ENCODE measurements around the gene LIG1.

LIG1 gene

GRCh38 chr19:48169939-48170803, at the start of gene LIG1, which contains the start of gene ZSWIM9:
Gene LIG1, minus strand, starts transcription at chr19:48170344. Its CDS starts 4,778 bp downstream, at chr19:48165566.
Gene ZSWIM9, plus strand, starts transcription at chr19:48170680. Its CDS starts 1,123 bp downstream, at chr19:48171803.
- DNase-seq: peak; percentile 96

DNA sequence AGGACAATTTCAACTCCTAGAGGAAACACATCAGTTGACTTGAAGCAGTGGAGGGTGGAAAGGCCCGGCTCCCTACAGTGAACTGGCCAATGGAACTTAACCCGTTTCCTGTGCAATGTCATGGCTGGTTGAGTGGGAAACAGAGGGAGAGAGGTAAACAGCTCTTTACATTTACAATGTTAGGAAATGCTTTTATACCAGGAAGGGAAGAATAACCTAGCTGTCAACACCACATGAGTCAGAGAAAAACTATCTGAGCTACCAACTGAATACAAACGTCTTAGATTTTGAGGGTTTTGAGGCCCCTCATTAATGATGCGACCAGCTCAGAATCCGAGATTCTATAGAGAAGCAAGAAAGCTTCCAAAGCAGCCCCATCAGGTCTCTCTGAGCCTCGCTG, 48.9 kb upstream of the LIG1 start:
- DNase-seq: no peak

GRCh38 chr19:48216933-48217332, 46.8 kb upstream of the LIG1 start:
- no peak for DNase-seq

DNA sequence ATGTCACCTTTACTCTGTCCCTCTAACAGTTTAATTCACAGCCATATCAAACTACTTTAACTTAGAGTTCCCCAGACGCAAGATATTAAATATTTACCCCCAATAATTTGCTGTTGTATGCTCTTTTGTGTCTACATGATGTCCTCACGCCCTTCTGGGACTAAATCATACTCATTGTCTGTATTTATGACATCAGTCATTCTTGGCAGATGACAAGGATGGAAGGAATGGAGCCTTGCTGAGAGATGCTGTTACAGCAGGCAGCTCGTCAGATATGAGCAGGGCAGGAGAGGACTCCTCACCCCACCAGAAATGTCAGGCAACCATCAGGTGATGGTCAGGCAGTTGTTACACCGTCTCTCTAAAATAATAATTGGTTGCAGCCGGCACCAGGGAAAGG, 43.8 kb upstream of the LIG1 start:
- DNase-seq: no peak

DNA sequence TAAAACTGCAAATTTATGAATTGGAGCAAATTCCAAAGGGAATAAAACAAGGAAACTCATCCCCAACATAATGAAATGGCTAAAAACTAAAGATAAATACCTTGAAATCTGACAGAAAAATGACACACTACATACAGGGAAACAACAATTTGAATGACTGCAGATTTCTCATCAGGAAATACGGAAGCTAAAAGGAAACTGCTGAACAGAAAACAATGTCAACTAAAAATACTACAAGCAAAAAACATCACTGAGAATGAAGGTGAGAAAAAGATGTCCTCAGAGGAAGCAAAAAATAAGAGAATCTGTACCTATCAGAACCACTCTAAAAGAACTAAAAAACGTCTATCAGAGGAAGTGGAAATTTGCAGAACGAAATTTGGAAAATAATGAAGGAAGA, 39.9 kb upstream of the LIG1 start:
- no peak for DNase-seq

GRCh38 chr19:48206397-48207093, 36.4 kb upstream of the LIG1 start:
- no peak for DNase-seq

- peak; percentile 98 for DNase-seq
These were observed 33.9 kb upstream of the LIG1 start for GRCh38 chr19:48203794-48204628.

DNA sequence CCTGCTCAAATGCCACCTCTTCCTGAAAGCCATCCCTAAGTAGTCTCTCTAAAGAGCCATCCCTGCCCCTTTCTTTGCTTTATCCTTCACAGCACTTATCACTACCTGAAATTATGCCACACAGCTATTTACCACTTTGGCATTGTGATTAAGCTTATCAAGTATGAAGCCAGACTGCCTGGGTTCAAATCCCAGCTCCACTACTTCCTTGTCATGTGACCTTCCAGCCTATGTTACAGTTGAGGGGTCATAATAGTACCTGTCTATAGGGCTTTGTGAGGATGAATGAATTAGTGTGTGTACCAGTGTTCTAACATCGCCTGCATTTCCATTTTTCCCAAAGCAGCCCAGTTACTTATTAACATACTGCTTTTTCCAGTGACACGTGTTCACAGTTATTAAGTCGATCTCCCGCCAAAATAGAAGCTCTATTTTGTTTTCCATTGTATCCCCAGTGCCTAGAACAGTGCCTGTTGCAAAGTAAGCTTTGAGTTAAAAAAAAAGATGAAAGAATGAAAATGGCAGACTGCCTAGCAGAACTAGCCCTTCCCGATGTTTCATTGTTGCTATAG, 33.2 kb upstream of the LIG1 start:
- no peak for DNase-seq

DNA sequence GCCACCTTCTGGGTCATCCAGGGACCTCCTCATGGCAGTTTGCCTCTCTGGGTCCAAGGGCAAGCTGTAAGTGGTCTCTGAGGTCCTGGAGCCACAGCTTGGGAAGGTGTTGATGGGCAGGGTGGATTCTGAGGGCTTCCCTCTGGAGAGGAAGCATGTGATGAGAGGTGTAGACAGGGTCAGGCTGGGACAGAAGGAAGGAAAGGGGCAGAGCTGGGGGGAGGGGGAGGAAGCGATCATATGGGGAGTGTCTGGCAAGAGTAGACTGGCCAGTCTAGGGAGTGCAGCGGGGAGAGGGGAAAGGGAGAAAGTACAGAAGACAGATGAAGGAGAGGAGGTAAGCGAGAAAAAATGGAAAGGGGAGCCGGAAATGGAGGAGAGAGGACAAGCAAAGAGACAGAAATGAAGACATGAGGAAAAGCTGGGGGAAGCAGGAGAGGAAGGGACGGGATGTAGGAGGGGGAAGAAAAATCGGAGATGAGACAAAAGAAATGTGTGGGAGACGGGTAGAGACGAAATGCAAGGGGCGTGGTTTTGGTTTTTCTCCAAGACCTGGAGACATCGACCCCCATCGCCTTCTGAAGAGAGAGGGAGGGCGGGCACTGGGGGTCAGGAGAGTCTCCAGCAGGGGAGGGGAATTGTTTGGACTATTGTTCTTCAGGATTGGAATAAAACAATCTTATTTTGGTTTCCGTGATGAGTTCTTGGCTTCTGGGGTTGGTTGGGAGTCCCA, 27.0 kb upstream of the LIG1 start:
- DNase-seq: no peak

- DNase-seq: no peak
These were observed 26.2 kb upstream of the LIG1 start for GRCh38 chr19:48196321-48196763.

DNA sequence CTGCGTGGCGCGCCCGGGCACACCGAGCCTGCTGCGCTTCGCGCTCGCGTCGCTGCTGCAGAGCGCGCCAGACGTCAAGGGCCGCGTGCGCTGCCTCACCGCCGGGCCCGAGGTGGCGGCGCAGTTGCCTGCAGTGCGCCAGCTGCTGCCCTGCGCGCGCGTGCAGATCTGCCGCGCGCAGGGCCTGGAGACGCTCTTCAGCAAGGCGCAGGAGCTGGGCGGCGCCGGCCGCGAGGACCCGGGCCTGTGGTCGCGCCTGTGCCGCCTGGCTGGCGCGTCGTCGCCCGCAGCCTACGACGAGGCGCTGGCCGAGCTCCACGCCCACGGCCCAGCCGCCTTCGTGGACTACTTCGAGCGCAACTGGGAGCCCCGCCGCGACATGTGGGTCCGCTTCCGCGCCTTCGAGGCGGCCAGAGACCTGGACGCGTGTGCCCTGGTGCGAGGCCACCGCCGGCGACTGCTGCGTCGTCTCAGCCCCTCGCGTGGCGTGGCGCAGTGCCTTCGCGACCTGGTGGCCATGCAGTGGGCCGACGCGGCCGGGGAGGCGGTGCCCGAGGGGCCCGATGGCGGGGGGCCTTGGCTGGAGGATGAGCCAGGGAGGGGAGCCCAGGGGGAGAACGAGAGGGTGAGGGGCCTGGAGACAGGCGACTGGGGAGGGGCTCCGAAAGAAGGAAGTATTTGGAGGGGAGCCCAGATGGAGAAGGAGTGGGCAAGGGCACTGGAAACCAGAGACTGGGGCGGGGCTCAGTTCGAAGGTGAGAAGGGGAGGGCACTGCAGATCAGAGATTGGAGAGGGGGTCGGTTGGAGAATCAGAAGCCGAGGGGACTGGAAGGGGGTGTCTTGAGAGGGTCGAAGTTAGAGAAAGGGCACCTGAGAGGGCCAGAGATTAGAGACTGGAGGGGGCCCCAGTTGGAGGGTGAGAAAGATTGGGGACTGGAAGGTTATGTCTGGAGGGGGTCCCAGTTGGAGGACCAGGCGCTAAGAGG, 25.0 kb upstream of the LIG1 start:
- DNase-seq: no peak

- DNase-seq: no peak
These were observed 24.1 kb upstream of the LIG1 start for GRCh38 chr19:48194041-48194843.

DNA sequence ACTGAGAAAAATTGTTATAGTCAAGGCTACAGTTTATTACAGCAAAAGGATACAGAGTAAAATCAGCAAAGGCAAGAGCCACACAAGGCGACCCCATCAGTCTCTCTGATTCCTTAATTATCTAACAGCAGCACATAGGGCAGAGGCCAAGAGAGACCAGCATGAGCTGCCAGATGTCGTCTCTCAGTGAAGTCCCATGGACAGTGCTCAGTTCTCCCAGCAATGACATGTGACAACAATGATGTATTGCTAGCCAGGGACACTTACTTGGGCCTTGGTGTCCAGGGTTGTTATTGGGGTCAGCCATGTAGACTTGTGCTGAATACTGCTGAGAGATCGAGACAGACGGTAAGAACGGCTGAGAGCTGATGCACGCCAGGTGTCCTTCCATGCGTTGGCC, 22.6 kb upstream of the LIG1 start:
- no peak for DNase-seq

DNA sequence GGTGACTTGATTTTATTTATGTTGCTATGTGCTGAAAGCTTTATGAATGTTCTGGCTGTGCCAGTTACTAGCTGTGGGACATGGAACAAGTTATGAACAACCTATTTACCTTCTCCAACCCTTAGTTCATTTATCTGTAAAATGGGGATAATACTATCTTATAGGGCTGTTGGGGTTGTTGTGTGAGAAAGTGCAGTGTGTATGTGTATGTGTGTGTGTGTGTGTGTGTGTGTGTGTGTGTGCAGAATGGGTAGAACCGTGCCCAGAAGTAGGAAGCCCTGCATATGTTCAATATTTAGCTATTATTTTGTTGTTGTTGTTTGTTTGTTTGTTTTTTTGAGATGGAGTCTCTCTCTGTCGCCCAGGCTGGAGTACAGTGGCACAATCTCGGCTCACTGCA, 20.7 kb upstream of the LIG1 start:
- DNase-seq: no peak

- no peak for DNase-seq
These were observed 20.2 kb upstream of the LIG1 start for GRCh38 chr19:48190288-48190884.

- DNase-seq: no peak
These were observed 16.4 kb upstream of the LIG1 start for GRCh38 chr19:48186541-48186991.

DNA sequence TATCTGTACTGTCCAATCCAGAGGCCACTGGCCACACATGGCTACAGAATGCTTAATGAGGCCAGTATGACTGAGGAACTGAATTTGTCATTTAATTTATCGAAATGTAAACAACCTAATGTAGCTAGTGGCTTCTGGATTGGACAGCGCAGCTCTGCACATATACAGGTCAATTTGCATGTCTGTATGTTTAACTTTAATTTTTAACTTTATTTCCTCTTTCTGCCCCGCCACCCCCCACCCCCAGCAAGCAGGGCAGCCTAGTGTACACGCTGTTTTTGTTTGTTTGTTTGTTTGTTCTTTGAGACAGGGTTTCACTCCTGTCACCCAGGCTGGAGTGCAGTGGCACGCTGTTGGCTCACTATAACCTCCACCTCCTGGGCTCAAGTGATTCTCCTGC, 15.9 kb upstream of the LIG1 start:
- DNase-seq: no peak

DNA sequence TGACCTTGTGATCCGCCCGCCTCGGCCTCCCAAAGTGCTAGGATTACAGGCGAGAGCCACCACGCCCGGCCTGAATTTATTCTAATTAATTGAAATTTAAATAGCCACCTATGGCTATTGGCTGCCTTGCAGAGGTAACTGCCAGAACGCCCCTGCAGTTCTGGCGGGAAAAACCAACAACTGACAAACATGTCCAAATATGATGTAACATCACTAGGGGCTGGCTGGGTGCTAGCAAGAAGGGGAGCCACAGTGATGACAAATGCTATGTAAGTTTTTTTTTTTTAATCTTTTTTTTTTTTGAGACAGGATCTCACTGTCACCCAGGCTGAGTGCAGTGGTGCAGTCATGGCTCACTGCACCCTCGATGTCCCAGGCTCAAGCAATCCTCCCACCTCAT, 13.2 kb upstream of the LIG1 start:
- no peak for DNase-seq

- DNase-seq: no peak
These were observed 12.3 kb upstream of the LIG1 start for GRCh38 chr19:48182434-48182833.

All from SHP77 treated with DMSO at 0.1 percent for 48 hours (cell line).